ENCODE measurements around the gene AQP5.

Gene AQP5

DNA sequence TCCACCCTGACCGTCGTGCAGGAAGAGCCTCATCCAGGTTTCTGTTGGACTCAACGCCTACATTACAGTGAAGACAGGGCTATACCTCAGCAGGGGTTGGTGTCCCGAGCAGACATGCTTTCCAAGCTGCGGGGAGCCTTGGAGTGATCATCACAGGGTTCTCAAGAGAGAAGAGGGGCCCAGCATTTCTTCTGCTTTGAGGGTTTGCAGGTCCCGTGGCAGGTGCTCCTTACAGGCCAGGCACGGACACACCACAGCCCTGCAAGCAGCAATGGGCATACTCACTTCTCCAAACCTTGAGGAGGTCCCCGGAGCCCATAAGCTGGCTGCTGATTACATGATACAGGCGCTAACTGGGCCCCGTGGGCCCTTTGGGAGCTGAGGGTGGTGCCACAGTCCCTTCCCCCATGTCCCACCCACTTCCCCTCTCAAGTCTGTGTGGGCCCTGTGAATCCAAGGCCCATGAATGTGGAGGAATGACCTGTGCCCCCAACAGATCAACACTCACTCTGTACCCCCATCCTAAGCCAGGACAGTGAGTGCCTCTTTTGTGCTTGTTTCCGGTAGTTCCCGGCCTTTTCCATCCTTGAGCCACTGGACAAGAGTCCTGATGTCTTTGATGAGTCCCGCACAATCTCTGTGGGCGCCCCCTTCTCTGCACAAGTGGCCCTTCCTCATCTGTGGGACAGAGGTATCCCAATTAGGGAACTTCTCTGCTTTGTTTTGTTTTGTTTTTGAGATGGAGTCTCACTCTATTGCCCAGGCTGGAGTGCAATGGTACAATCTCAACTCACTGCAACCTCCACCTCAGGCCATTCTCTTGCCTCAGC lies 10.0 kb upstream of the AQP5 start:
- no peak for DNase-seq

DNA sequence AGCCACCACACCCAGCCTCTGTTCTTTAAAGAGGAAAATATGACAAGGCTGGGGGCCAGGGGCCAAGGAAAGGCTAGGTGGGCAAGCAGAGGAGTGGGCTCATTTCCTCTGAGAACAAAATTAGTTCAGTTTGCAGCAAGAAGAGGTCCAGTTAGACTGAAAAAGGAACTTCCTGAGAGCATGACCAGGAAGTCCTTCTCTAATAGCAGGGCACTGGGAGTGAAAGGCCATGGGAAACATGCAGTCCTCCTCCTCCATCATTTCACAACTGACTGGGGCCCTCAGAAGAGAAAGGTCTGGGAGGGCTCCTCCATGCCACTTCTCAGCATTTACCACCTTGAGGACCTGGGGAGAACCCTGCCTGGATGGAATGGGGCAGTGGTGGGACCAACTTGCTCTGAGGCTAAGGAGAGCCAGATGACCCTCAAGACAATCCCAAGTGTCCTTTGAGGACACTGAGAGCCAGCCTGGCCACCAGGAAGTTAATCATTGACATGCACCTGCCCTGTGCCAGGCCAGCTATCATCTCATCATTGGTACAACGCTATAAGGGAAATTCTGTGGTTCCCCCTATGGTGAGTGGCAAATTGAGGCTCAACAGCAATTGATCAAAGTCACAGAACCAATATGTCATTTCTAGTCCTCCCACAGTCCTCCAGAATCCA lies 9.1 kb upstream of the AQP5 start:
- no peak for DNase-seq

DNA sequence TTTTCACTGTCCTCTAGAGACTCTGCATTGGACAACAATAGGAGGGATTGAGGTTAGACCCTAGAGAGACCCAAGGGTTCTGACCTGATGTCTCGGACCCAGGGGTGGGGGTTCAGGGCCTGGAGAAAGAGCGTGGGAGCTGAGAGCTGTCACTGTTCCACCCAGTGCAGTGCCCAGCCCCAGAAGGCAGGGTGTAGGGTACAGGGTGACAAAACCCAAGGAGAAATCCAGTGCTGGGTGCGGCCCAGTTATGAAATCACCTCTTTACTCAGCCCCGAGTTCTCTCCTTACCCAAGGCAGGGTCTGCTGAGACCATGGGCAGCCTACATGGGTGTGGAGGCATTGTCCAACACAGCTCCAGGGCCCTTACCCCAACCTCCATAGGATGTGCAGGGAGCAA lies 8.5 kb upstream of the AQP5 start:
- no peak for DNase-seq

DNA sequence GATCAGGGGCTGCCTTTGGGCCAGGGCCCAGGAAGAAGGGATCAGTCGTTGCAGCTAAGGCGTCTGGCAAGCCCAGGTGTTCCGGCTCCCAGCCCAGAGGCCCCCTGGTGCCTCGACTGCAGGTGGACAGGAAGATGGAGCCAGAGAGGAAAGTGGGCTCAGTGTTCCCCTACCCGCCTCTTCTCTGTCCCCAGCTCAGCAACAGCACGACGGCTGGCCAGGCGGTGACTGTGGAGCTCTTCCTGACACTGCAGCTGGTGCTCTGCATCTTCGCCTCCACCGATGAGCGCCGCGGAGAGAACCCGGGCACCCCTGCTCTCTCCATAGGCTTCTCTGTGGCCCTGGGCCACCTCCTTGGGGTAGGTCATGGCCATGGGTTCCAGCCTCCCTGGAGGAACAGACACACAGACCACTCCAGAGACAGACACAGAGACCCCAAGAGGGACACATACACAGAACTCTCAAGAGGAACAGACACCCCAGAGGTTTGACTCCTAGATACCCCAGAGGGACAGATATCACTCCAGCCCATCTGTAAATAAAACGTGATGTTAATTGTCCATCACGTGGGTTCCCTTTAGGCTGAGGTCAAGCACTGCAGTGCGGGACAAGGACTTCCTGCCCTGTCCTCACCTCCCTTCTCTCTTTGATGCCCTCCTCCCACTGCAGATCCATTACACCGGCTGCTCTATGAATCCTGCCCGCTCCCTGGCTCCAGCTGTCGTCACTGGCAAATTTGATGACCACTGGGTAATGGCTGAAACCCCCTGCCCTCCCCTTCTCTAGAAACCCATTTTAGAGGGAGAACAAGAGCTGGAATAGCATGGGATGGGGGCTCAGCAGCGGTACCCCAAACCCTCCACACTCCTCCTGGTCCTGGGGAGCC lies 7.5 kb upstream of the AQP5 start:
- DNase-seq: no peak

DNA sequence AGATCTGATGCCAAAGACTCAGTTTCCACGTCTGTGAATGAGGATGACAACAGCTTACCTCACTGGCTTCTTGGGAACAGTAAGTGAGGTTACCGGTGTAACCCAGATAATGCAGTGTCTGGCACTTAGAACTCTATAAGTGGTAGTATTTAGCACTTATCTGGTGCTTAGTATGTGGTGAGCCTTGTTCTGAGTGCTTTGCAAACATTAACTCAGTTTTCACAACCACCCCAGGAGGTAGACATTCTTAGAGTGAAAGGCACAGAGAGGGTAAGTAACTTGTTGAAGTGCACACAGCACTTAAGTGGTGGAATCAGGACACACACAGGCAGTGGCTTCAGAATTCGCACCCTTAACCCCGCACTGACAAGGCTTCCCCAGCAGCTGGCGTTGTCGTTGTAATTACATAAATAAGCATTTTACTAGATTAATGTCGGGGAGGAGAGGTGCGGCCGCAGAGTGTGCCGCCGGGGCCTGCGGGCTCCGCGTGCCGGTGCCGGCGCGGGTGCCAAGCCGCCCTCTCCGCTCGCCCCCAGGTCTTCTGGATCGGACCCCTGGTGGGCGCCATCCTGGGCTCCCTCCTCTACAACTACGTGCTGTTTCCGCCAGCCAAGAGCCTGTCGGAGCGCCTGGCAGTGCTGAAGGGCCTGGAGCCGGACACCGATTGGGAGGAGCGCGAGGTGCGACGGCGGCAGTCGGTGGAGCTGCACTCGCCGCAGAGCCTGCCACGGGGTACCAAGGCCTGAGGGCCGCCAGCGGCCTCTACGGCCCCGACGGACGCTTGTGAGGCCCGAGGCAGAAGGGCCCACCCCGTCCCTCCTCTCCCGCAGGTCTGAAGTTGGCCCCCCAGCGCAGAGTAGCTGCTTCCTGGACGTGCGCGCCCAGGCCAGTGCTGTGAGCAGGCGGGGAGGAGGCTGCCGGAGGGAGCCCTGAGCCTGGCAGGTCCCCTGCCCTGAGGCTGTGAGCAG lies 6.5 kb upstream of the AQP5 start:
- DNase-seq: no peak

DNA sequence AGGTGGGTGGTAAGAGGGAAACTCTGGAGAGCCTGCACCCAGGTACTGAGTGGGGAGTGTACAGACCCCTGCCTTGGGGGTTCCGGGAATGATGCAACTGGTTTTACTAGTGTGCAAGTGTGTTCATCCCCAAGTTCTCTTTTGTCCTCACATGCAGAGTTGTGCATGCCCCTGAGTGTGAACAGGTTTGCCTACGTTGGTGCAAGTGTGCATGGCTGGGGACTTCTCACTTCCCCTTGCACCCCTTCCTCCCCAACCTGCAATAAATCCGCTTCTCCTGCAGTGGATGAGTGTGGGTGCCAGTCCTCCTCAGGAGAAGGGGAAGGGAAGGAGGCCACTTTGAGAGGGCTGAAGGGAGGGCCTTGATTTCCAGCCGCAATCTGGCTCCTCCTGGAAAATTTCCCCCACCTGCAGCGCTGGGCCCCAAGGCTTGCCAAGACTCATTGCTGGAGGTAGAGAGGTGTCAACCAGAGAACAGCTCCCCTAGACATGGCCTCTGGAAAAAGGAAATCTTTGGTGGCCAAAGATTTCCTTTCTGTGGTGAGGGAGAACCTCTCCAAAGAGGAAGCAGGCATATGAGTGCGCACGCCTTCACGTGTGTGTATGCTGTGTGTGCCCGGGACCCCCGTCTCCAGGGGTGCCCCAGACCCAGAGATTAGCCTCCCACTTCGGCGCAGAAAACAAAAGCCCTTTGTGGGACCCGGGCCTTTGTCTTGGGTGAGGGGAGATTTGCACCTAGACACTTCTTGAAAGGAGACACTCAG lies 5.6 kb upstream of the AQP5 start:
- DNase-seq: no peak

DNA sequence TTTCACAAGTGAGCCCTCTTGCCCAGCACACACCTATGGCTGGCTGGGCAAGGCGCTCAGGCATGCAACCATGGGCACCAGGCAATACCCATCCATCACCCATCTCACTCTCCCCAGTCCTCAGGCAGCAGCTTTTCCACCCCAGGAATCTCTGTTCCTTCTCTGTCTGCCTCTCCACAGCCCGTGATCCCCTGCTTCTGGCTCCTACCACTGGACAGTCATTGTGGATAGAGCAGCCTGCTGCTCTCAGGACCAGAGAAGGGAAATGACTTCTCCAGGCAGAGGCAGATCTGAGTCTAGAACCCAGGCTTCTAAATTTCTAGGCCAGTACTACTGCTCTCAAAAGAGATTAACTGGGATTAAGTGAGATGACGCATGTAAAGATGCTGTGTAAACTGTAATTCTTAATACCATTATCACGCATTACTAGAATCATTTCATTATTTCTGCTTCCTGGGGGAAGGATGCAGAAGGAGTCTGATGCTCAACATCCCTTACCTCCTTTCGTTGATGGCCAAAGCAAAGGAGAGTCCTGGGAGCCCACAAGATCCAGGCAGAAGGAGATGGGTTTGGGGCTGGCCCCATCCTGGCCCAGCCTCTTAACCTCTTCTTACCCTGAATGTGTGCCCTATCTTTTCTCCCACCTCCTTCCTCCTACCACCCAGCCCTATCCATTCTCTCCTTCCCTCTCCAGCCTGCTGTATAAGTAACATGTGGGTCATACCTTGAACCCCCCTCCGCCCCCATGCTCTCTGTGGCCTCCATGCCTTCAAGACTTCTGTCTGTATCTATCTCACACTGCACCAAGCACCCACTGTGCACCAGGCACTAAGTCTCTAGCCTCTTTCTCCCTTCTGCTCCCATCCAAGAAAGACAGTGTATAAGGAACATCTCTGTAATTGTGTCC lies 4.8 kb upstream of the AQP5 start:
- DNase-seq: no peak

DNA sequence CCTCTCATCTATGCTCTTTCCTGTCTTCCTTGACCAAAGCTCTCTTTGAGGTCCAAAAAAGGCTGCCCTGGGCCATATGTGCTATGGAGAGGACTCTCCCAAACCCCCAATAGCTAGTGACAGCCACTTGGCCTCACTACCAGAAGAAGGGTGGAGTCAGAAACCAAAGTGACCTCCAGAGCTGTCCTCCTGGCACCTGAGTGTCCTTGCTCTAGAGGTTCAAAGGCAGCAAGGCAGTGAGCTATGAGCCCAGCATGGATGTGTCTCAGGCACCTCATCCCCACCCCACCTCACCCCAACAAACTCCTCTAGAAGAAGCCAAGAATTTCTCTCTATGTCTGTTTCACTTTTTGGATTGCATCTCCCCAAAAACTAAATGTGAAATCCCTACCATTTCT lies 4.1 kb upstream of the AQP5 start:
- no peak for DNase-seq

DNA sequence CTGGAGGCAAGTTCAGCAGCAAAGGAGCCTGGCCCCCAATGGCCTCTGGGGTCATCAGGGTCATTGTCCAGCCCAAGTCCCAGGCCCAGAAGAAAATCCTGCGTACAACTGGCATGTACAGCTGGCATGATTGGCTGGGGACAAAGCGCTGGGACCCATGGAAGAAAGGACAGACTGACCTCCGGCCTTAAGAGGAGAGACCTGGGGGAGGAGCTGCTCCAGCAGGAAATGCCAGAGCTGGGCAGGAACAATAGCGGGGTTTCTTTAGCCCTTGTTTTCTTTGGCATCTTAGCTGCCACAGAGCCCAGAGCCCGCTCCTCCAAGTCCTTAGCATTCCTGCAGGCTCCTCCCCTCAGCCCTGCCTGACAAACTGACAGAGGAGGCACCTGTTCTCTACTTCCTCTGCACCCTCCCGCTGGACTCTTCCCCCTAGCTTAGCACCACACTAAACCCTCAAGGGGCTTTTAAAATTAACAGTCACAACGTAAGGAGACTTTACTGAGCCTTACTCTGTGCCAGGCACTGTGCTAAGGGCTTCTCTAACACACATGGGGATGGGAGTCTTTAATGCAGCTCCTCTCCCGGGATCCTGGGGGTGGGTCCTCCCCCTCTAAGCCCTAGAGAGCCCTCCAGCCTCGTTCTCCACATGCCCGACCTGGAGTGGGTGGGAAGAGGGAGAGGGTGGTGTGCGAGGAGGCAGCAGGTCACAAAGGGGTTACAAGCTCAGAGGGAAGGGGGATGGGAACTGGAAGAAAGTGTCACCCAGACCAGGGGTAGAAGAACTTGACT lies 1.8 kb upstream of the AQP5 start:
- no peak for DNase-seq

DNA sequence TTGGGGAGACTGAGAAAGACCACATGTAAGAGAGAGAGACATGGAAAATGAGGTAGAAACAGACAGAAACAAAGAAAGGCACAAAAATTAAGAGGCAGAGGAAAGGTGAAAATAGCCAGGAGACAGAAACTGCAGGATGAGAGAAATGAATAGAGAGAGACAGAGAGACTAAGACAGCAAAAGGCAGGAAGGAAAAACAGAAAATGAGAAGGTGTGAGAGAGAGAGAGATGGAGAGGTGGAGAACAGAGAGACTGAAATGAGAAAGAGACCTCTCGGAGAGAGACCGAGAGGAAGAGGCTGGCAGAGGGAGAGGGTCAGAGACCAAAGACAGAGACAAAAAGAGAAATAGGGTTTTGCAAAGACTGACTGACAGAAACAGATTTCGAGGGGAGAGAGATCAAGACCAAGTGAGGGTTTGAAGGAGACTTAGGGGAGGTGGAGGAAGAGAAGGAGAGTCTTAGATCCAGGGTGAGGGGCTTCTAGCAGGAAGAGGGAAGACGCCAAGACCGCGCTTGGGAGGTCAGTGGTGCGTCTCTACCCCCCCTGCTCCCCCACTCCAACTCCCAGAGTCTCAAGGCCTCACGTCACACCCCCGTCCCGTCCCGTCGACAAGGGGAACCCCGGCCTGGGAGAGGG lies 1.1 kb upstream of the AQP5 start:
- DNase-seq: no peak

DNA sequence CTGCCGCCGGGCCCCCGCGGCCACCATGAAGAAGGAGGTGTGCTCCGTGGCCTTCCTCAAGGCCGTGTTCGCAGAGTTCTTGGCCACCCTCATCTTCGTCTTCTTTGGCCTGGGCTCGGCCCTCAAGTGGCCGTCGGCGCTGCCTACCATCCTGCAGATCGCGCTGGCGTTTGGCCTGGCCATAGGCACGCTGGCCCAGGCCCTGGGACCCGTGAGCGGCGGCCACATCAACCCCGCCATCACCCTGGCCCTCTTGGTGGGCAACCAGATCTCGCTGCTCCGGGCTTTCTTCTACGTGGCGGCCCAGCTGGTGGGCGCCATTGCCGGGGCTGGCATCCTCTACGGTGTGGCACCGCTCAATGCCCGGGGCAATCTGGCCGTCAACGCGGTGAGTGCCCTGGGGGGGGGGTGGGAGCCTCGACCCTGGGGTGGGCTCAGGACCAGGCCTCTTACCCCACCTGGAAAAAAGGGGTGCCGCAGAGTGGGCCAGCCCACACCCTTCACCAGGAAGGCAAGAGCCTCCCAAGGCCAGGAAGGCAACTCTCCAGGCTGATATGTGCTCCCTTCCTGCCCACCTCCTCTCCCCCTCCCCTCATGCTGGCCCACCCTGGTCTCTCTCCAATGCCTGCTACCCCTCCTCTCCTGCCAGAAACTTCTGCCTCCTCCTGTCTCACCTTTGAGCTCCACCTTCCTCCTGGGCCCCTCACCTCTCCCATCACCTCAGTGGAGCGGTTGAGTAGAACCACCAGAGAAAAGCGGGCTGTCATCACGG lies 507 bp downstream of the AQP5 start:
- no peak for DNase-seq

DNA sequence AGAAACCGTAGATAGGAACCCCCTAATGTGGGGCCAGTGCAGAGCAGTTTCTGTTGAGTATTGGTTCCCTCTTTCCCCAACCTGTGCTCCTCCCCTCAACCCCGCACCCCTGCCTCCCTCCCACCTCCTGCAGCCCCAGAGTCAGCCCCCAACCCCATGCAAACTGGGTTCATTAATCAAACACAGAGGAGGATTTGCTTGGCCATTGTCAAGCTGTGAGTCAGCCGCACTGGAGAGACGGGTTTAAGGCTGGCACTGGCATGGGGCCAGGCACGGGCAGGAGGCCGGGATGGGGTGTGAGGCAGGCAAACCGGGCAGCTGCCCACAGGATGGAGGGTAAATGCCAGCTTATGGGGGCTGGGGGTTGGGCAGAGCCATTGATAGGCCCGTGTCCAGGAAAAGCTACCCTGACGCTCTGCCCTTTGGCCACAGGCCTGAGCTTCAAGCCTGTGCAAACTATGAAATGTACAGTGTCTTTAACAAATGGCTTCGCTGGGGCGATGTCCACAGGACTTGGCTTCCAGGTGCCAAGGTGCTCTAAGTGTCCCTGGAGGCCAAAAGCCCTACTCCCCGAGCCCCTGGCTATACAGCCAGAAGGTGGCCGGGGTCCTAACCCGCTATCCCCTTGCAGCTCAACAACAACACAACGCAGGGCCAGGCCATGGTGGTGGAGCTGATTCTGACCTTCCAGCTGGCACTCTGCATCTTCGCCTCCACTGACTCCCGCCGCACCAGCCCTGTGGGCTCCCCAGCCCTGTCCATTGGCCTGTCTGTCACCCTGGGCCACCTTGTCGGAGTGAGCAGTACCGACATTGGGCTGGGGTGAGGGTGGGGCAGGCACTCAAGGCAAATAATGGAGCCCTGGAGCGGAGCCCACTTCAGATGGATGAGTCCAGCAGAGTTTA lies 1.4 kb downstream of the AQP5 start:
- peak; percentile 9 for DNase-seq

DNA sequence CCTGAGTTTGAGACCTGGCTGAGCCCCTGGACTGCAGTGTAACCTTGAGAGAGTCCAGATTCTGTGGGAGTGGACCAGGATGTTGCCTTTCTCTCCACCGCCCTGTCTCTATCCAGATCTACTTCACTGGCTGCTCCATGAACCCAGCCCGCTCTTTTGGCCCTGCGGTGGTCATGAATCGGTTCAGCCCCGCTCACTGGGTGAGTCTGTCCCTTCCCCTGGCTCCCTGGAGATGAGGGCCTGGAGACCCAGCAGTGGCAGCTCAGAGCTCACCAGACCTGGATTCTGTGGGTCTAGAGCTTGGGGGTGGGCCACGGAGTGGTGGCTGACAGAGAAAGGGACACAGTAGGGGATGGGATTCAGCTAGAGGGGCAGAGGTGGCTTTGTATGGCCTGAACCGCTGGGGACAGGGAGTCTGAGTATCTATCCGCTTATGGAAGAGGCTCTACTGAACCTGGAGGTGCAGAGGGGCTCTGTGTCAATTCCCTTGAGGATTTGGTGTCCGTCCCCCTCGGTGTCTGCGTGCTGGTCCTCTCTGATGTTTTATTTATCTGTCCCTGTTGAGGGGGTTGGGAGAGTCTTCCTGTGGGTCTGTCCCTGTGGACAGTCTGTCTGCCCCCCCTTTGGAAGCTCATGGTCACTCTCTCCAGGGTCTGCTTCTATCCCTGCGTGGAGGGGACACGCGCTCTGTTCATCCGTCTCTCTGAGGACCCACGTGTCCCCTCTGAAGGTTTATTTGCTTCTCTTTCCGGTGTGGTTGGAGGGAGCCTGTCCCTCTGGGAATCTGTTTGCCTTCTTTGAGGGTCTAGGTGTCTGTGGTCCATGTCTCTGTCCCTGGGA lies 2.5 kb downstream of the AQP5 start:
- DNase-seq: no peak

DNA sequence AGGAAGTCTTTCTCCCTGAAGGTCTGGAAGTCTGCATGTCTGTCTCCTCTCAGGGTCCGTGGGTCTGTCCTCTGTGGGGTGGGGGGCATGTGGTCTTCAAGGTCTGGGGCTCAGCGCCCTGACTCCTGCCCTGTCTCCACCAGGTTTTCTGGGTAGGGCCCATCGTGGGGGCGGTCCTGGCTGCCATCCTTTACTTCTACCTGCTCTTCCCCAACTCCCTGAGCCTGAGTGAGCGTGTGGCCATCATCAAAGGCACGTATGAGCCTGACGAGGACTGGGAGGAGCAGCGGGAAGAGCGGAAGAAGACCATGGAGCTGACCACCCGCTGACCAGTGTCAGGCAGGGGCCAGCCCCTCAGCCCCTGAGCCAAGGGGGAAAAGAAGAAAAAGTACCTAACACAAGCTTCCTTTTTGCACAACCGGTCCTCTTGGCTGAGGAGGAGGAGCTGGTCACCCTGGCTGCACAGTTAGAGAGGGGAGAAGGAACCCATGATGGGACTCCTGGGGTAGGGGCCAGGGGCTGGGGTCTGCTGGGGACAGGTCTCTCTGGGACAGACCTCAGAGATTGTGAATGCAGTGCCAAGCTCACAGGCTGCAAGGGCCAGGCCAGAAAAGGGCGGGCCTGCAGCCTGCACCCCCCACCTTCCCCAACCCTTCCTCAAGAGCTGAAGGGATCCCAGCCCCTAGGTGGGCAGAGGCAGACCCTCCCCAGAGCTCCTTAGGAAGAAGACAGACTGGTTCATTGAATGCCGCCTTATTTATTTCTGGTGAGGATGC lies 3.4 kb downstream of the AQP5 start:
- DNase-seq: no peak

DNA sequence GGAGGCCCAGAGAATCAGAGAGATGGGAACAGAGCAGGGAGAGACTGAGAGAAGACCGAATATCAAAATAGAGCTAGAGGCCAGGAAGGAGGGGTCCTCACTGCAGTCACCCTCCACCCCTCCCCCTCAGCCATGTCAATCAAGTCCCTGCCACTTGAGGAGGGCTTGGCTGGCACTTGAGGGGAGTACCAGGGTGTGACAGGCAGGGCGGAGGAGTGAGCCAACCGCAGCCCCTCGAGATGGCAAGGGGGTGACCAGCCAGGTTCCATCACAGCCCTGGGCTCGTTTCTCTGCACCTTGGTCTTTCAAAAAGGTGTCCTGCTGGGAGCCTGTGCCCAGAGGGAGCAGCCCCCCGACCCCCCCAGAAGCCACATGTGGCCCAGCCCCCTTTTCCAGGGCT lies 4.2 kb downstream of the AQP5 start:
- DNase-seq: no peak

Measured in amniotic stem cell (primary cell).